GM12872 (cell line): ENCODE data around the gene CTNS.

Experiments used
- TF ChIP-seq, protein P1 (sequence below): IDR thresholded peaks from 3 replicates; pipeline ENCODE4 v1.5.1; 2011; ENCODE audit warnings: low read depth, mild to moderate bottlenecking, low read length, moderate library complexity; ENCODE audit not compliant: insufficient read depth

The CTNS gene

DNA sequence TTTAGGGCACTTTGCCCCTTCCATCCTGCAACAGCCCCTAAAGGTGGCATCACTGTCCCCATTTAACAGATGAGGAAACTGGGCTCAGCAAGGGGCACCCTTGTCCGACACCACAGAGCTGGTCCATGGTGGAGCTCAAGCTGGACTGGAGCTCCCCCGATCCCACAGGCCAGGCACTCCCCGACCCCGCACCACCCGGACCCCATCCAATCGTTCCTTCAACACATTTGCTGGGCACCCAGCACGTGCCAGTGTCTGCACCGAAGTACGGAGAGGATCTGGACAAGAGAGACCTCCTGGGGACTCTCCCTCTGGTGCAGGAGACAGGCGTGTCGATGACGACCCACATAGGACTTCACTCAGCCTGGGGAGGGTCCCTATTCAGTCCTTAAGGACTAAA, 45.5 kb downstream of the CTNS start:
- TF ChIP-seq, protein P1, sequence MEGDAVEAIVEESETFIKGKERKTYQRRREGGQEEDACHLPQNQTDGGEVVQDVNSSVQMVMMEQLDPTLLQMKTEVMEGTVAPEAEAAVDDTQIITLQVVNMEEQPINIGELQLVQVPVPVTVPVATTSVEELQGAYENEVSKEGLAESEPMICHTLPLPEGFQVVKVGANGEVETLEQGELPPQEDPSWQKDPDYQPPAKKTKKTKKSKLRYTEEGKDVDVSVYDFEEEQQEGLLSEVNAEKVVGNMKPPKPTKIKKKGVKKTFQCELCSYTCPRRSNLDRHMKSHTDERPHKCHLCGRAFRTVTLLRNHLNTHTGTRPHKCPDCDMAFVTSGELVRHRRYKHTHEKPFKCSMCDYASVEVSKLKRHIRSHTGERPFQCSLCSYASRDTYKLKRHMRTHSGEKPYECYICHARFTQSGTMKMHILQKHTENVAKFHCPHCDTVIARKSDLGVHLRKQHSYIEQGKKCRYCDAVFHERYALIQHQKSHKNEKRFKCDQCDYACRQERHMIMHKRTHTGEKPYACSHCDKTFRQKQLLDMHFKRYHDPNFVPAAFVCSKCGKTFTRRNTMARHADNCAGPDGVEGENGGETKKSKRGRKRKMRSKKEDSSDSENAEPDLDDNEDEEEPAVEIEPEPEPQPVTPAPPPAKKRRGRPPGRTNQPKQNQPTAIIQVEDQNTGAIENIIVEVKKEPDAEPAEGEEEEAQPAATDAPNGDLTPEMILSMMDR = no peak

DNA sequence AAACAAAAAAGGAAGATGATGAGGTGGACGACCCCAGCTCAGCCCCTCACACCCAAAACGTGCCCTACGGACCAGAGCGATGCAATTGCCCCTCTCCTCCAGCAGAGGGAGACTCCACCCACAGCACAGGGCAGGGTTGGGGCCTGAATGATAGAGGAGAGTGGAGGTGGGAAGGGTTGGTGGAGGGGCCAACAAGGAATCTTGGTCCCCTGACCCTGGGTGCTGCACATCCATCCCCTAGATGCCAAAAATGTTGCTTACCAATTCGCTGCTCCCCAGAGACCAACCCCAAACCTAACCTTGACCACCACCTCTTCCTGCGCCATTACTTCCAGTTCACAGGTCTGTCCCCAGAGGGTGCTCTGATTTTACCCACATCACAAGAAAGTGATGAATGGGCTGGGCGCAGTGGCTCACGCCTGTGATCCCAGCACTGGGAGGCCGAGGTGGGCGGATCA, 46.5 kb downstream of the CTNS start:
- TF ChIP-seq, protein P1 = peak; percentile 99

DNA sequence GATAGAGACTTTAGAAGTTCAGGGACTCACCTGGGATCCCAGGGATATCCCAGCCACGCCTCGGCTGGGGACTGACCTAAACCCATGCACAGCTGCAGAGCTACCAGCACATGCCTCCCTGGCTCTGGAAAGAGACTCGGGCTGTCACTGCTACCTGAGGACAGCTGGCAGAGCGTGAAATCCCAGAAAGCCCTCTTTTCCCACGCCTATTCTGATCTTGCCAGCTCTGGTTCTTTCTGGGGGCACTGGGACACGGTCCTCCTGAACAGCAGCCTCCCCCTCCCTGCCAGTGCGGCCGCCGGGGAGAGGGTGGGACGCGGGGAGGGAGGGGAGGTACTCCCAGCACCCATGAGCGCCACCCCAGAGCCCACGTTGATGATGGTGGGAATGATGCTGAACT, 48.6 kb downstream of the CTNS start:
- TF ChIP-seq, protein P1 = no peak

DNA sequence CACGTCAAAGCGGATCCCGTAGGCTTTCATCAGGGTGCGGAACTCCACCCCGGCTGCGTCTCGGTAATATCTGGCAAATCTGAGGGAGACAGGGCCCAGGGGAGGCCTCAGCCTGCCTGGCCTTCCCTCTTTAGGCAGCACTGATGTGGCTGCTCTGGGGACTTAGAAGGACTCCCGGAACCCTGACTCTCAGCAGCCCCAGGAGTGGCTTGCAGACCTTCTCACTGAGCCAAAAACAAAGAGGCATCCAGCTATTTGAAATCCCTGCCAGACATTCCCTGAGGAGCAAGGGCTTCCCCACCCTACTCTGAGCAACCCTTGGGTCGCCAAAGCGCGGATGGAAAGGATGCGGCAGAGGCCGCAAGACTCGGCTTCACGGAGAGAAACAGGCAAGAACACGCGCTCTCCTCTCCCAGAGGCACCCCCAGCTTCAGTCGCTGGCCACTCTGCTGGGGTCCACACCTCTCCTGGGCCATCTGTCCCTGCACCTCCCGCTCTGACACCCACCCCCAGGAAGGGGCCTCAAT, 51.5 kb downstream of the CTNS start:
- TF ChIP-seq, protein P1 = no peak

DNA sequence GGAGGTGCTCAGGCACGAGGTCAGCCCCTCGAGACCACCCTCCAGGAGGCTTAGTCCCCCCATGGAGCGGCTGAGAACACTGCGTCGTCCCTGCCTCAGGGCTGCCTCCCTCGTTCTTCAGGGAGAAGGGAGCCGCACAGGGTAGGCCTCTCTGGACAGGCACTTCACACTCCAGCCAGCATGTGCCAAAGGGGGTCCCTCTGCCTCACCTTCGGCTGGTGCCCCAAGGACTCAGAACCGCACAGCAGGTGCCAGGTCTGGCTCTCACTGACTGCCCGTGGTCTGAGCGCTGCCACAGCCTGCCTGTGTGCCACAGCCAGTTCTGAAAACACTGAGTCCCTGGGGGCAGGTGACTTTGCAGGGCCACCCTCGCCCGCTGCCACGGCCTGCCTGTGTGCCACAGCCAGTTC, 52.3 kb downstream of the CTNS start:
- TF ChIP-seq, protein P1 = no peak

DNA sequence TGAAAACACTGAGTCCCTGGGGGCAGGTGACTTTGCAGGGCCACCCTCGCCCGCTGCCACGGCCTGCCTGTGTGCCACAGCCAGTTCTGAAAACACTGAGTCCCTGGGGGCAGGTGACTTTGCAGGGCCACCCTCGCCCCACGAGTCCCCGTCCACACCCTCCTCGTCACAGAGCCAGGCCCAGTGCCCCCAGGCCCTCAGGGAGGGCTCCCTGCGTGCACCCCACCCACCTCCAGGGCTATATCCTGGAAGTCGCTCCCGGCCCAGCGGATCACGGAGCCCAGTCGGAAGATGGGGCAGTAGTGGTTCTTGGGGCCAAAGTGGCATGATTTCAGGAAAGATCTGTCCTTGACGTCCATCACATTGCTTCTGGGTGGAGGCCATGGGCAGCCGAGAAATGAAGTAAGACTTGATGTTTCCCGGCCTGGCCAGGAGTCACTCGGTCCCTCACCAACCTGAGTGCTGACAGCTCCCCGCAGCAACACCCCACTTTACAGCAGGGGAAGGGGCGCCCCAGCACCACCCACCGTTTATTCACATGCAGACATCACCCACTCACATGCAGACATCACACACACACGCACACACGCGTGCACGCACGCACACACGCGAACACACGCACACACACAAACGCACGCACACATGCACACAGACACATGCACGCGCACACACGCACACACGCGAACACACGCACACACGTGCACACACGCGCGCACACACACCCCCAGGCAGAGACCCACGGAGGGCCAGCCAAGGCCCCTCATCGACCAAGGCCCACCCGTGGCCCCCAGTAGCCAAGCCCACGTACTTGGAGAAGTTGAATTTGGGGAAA, 52.9 kb downstream of the CTNS start:
- TF ChIP-seq, protein P1 = no peak

DNA sequence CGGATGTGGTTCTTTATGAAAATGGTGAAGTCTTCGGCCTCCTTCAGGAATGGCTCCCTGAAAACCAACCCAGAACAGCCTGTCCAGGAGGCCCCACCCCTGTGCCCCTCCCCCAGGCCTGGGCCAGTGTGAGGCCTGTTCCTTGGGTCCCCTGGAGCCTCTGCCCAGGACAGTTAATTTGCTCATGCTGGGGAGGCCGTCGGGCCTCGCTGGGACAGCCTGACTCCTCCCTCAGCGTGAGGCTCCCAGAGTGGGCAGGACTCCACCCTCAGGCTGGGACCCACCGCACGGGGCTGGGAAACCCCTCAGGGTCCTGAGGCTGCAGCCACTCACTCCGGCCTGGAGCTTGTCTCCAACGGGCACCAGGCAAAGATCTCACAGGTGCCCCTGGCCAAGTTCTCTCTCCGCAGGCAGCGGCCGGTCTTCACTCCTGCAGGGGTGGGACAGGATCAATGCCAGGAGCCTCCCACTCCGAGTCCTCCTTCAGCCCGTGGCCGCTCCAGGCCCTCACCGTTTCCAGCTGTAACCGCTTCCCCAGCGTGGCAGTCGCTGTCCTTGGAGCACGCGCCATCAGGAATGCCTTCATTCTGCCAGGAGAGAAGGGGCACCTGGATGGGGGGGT, 53.6 kb downstream of the CTNS start:
- TF ChIP-seq, protein P1 = no peak
